ENCODE data around the gene COL28A1.

Gene COL28A1

DNA sequence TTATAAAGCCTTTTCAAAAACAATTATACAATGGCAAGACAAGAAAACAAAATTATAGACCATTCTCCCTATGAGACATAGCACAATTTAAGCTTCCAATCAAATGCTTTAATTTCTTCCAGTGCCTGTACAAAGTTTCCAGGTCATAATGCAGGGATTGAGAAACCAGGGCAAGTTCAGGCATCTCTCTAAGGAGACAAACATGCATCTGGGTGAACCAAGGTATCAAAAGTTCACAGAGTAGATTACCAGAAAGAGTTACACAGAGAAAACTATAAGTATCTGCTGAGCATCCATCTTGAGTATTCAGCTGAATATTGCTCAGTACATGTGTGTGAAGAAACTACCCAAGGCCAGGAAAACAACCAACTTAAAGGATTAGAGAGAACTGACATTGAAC lies 89.1 kb downstream of the COL28A1 start:
- Mint-ChIP-seq H3K4me1 (no peaks in the 10 kb centered on the region), H3K27me3 (no peaks in the 10 kb centered on the region)
- no peak for ATAC-seq (replicated peaks)

DNA sequence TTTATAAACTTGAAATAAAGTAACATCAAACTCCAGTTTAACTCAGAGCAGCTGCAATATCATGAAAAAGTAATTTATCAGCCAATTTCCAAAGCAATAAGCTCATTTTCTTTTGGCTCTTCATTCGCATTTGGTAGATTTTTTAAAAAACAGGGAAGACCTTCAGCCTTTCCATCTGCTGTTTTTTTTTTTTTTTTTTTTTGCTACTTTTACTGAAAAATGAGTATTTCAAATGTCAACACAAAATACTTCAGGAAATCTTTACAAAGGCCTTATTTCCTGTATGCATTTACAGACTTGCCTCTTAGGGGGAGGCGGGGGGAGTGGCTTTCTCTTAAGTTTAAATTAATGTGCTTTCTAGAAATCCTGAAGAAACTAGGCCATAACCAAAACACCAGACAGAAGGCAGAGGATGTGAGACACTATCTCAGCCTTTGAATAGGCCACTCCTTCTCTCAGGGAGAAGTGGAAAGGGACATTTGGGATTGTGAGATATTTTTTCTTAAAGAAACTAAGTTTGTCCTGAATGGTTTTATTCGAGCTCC lies 91.8 kb downstream of the COL28A1 start:
- Mint-ChIP-seq H3K4me1 (no peaks in the 10 kb centered on the region), H3K27me3 (no peaks in the 10 kb centered on the region), H3K4me3 (no peak overlapping the region), H3K36me3 (peaks cover 6 to 12% of the 10 kb centered on the region in 2 donors), H3K9me3 (peaks cover 19 to 21% of the 10 kb centered on the region in 2 donors), H3K27ac (no peak overlapping the region)
- DNase-seq (no peak), ATAC-seq (replicated peaks) (no peak)

More for the DNA sequence above, 89.1 kb downstream of the COL28A1 start:
- Mint-ChIP-seq H3K27ac (no peak overlapping the region), H3K36me3 (peaks cover 6 to 12% of the 10 kb centered on the region in 2 donors), H3K9me3 (peaks cover 22 to 29% of the 10 kb centered on the region in 2 donors), H3K4me3 (no peak overlapping the region)
- DNase-seq = no peak

DNA sequence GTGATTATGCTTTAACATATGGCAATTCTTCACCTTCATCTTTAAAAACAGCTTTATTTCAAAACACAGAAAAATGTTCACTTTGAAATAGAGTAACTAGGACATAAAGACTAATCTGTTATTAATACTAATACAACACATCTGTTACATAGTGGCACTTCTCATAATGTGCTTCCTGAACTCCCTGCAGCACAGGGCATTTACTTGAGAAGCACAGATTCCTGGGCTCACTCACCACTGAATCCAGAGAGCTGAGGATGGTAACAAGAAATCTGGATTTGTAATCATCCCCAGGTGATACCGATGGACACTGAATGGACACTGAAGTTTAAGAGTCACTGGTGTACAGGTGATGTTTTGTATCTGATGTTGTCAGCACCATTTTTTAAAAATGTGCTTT lies 96.1 kb downstream of the COL28A1 start:
- ATAC-seq (replicated peaks) (no peak), DNase-seq (no peak)
- no peaks in the 10 kb centered on the region for H3K4me1 Mint-ChIP-seq
- peaks cover 0 to under 1% of the 10 kb centered on the region in 2 donors for H3K9me3 Mint-ChIP-seq
- no peak overlapping the region for H3K4me3 Mint-ChIP-seq
- H3K27me3 Mint-ChIP-seq = no peaks in the 10 kb centered on the region
- H3K36me3 Mint-ChIP-seq = no peaks in the 10 kb centered on the region
- H3K27ac Mint-ChIP-seq = no peak overlapping the region

DNA sequence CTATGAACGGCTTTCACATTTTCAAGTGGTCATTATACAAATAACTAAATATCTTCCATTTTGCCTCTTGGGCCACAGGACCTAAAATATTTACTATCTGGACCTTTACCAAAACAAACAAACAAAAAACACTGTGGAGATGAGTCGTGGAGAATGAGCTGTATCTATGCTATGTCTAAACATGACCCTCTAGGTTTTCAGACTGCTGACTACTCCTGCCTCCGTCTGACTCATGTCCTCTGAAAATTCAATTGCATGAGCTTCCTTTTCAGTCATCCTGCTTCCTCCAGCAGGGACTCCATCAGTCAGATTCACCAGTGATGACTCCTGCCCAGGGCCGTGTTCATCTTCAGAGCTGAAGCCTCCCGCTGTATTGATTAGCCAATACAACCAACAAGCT lies 96.8 kb downstream of the COL28A1 start:
- no peak overlapping the region for H3K4me3 Mint-ChIP-seq
- H3K9me3 Mint-ChIP-seq = no peaks in the 10 kb centered on the region
- DNase-seq = no peak
- no peak overlapping the region for H3K27ac Mint-ChIP-seq
- H3K4me1 Mint-ChIP-seq = no peaks in the 10 kb centered on the region
- H3K36me3 Mint-ChIP-seq = no peaks in the 10 kb centered on the region
- no peak for ATAC-seq (replicated peaks)
- H3K27me3 Mint-ChIP-seq = no peaks in the 10 kb centered on the region

DNA sequence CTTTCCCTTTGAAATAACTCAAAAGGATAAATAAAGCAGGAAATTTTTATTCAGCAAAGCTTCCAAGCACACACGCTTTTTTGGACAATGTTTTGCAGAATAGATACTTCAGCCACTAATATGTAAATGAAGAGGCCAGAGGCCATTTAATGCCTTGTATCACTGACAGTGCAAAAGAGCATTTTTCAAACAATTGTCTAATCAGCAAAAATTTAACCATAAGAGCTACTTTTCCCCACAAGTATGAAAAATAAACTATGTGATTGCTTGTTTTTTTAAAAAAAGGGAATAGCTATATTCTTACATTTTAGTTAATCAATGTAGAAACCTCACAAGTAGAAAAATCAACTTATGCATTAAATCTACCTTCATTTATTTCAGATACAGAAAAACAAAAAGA lies 99.7 kb downstream of the COL28A1 start:
- Mint-ChIP-seq H3K9me3 (no peaks in the 10 kb centered on the region), H3K27ac (no peak overlapping the region), H3K4me3 (no peak overlapping the region), H3K4me1 (no peaks in the 10 kb centered on the region), H3K36me3 (no peaks in the 10 kb centered on the region), H3K27me3 (peaks cover 6 to 9% of the 10 kb centered on the region in 2 donors)
- ATAC-seq (replicated peaks) (no peak), DNase-seq (no peak)

DNA sequence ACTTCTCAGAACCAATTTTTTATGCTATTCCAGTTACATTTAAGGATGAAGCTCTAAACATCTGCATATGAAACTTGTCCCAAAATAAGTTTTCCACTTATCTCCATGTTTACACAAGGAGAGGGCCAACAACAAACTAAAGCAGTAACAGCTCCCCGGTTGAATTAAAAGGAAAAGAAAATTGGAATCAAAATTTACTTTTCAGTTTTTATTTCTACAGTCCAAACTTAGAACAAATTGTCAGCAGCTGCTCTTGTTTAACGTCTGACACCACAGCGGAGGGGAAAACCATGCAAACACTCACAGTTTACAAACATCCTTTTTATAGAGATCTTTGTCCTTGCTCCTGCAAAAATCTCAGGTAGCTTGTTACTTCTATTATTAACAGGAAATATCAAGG lies 101.3 kb downstream of the COL28A1 start:
- DNase-seq = no peak
- peaks cover 8 to 9% of the 10 kb centered on the region in 2 donors for H3K27me3 Mint-ChIP-seq
- no peak overlapping the region for H3K4me3 Mint-ChIP-seq
- no peaks in the 10 kb centered on the region for H3K4me1 Mint-ChIP-seq
- no peak overlapping the region for H3K27ac Mint-ChIP-seq
- no peak for ATAC-seq (replicated peaks)
- no peaks in the 10 kb centered on the region for H3K9me3 Mint-ChIP-seq
- no peaks in the 10 kb centered on the region for H3K36me3 Mint-ChIP-seq

DNA sequence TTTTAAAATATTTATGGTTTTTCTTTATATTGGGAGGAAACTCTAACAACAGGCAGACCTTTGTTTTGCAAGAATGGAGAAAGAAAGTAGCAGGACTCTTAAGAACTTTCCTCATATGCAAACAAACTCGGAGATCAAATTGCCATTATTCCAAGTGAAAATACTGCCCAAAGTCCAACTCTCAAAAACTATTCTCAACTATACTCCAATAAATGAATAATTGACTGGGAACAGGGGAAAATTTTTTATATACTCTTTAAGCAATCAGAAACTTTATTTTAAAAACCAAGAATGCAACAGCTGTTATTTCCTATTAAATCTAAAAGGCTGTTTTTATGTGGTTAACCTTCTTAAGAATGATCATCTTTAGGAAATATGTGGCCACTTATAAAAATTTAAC lies 101.9 kb downstream of the COL28A1 start:
- no peaks in the 10 kb centered on the region for H3K9me3 Mint-ChIP-seq
- H3K27ac Mint-ChIP-seq = no peak overlapping the region
- DNase-seq (no peak), ATAC-seq (replicated peaks) (no peak)
- no peaks in the 10 kb centered on the region for H3K36me3 Mint-ChIP-seq
- H3K4me3 Mint-ChIP-seq = no peak overlapping the region
- no peaks in the 10 kb centered on the region for H3K4me1 Mint-ChIP-seq
- peaks cover 8 to 9% of the 10 kb centered on the region in 2 donors for H3K27me3 Mint-ChIP-seq

DNA sequence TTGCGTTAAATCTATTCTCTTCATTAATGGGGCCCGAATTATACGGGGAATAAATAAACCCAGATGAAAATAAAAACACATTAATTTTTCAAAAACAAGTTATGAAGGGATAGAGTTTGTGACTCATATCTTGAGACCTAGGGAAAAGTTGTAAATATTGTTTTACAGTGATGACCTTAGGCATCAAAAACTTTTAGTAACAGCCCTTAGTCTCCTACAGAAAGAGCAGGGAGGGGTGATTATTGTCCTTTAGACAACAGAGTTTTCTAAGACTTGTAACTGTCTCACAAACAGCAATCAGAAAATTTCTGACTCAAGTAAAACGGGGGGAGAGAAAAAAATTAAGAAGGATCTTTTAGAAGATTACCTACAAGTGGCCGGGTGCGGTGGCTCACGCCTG lies 102.7 kb downstream of the COL28A1 start:
- DNase-seq (no peak), ATAC-seq (replicated peaks) (no peak)
- no peaks in the 10 kb centered on the region for H3K4me1 Mint-ChIP-seq
- no peak overlapping the region for H3K4me3 Mint-ChIP-seq
- H3K36me3 Mint-ChIP-seq = no peaks in the 10 kb centered on the region
- no peak overlapping the region for H3K27ac Mint-ChIP-seq
- H3K9me3 Mint-ChIP-seq = no peaks in the 10 kb centered on the region
- H3K27me3 Mint-ChIP-seq = peaks cover 8 to 9% of the 10 kb centered on the region in 2 donors

DNA sequence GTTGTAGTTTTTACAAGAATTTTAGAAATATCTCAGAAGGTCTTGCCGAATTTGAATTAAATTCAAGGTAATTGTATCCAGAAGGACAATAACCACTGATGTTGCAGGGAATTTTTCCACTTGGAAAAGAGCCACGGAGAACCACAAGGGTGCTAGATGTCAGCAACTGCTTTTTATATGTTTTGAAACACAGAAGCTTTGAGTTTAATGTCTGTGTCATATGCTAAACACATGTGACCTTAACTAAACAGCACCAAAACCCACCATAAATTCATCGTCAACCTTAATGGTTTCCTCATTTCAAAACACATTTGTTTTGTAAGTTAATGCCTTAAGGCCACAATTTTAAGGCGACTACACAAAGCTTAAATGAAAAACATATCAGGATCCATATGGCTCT lies 106.9 kb downstream of the COL28A1 start:
- H3K4me3 Mint-ChIP-seq = no peak overlapping the region
- H3K36me3 Mint-ChIP-seq = no peaks in the 10 kb centered on the region
- H3K4me1 Mint-ChIP-seq = peaks cover 0 to 2% of the 10 kb centered on the region in 2 donors
- H3K9me3 Mint-ChIP-seq = no peaks in the 10 kb centered on the region
- no peak overlapping the region for H3K27ac Mint-ChIP-seq
- peaks cover 8 to 9% of the 10 kb centered on the region in 2 donors for H3K27me3 Mint-ChIP-seq
- no peak for DNase-seq
- ATAC-seq (replicated peaks) = no peak

DNA sequence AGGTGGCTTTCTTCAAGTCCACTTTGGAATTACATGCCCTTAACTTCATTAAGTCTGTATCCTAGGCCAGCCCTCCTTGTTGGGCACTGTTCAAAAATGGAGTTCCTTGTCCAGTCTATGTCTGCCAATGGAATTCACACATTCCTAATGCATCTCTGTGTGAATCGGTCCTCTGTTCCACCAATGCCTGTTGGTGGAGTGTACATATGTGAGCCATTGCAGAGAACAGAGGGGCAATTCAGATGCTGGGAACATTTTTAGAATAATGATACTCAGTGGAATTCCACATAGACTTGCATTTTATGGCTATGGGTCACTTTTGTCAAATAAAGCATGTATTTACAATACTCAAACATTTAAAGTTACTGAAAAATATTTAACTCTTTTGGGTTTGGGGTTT lies 108.3 kb downstream of the COL28A1 start:
- DNase-seq = no peak
- H3K9me3 Mint-ChIP-seq = no peaks in the 10 kb centered on the region
- H3K4me1 Mint-ChIP-seq = peaks cover 0 to 2% of the 10 kb centered on the region in 2 donors
- no peak overlapping the region for H3K4me3 Mint-ChIP-seq
- H3K27me3 Mint-ChIP-seq = peaks cover 8 to 9% of the 10 kb centered on the region in 2 donors
- H3K27ac Mint-ChIP-seq = no peak overlapping the region
- ATAC-seq (replicated peaks) = no peak
- H3K36me3 Mint-ChIP-seq = no peaks in the 10 kb centered on the region

DNA sequence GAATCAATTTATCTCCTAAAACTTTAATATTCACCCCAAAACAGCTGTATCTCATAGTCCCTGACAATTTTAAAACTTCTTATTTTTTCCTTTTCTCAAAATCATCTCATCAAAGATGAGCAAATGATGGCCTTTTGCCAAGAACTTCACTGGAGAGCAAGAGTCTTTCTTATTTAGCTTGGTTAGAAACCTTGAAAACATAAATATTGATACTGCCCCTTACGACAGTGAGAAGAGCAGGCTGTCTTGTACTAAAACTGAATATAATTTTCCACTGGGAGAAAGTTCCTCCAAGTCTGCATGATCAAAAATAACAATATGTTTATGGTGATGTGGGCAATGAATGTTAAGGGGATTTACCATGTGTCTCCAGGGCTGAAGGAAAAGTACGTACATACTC lies 109.0 kb downstream of the COL28A1 start:
- H3K4me3 Mint-ChIP-seq = no peak overlapping the region
- no peak for DNase-seq
- no peaks in the 10 kb centered on the region for H3K36me3 Mint-ChIP-seq
- H3K27ac Mint-ChIP-seq = no peak overlapping the region
- ATAC-seq (replicated peaks) = no peak
- peaks cover 0 to 2% of the 10 kb centered on the region in 2 donors for H3K4me1 Mint-ChIP-seq
- peaks cover 7 to 8% of the 10 kb centered on the region in 2 donors for H3K27me3 Mint-ChIP-seq
- no peaks in the 10 kb centered on the region for H3K9me3 Mint-ChIP-seq

DNA sequence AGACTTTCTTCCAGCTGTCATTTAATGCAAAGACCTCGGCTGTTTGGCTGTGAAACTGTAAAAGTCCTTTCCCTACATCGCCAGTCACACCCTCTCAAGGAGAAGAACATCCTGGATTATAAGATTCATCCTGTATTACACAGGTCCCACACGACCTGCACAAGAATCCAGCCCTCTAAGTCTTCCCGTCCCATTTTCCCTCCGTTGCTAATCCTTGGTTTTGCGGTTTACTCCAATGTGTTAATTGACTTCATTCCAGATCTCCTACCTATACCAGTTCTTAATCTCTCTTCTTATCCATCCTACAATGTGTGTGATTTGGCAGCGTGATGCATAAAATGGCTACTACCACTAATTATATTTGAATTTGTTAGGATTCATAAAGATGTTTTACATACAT lies 110.4 kb downstream of the COL28A1 start:
- no peaks in the 10 kb centered on the region for H3K27me3 Mint-ChIP-seq

DNA sequence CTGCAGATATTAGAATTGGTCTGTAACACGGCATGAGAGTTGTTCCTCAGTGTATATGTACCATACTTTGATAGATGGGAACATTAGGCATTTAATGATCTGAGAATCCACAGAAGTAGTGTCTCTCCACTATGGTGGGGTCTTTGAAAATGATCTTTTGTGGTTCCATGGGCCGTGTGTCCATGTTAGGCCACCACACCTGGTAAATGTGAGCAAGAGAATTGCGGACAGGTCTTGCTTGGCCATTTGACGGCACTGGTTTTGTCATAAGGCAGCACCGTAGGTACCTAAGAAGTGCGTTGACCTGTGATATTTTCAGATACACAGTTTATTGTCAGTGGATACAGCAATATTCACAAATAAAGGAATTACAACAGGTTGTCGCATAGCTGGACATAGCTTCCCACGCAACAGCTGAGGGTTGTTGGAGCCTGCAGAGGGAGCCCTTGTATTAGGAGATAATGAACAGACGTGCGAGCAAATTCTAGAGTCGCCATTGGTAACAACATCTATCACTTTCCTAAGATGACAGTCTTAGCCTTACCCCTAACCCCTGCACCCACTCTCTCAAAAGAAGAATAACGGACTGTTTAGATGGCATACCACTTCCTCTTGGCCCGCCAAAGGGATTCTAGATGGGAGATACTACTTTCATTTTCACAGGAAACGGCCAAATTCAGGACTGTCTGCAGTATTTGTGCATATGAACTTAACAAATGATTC lies 111.4 kb downstream of the COL28A1 start:
- H3K36me3 Mint-ChIP-seq = no peaks in the 10 kb centered on the region
- peak overlapping the region; percentile 79 for H3K4me3 Mint-ChIP-seq
- H3K27ac Mint-ChIP-seq = peak overlapping the region; percentile 44
- no peaks in the 10 kb centered on the region for H3K9me3 Mint-ChIP-seq
- no peaks in the 10 kb centered on the region for H3K27me3 Mint-ChIP-seq
- peak; percentile 53 for DNase-seq
- ATAC-seq (replicated peaks) = peak; percentile 94 to 97
- peaks cover 0 to 2% of the 10 kb centered on the region in 2 donors for H3K4me1 Mint-ChIP-seq

More for the DNA sequence above, 110.4 kb downstream of the COL28A1 start:
- Mint-ChIP-seq H3K4me1 (peaks cover 0 to 2% of the 10 kb centered on the region in 2 donors), H3K36me3 (no peaks in the 10 kb centered on the region), H3K9me3 (no peaks in the 10 kb centered on the region), H3K4me3 (peak overlapping the region in 1 of 2 donors; percentile 69), H3K27ac (peak overlapping the region; percentile 43)
- DNase-seq = no peak
- ATAC-seq (replicated peaks) = no peak

DNA sequence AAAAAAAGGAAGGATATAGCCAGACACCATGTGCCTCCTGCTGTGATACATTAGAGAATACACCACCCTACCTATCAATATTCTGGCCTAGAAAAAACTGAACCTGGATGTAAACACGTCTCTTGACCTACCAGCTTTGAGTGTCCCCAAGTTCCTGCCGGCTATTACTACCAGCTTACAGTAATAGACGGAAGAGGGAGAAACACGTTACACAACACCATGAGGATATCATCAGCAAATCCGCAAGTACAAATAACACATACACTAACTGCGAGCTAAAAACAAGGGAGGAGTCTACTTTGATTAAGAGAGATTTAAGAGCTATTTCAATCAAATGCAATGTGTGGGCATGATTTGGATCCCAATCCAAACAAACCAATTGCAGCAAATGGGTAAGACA lies 113.0 kb downstream of the COL28A1 start:
- no peaks in the 10 kb centered on the region for H3K9me3 Mint-ChIP-seq
- DNase-seq = no peak
- H3K27me3 Mint-ChIP-seq = no peaks in the 10 kb centered on the region
- H3K4me1 Mint-ChIP-seq = peaks cover 4 to 5% of the 10 kb centered on the region in 2 donors
- no peak overlapping the region for H3K27ac Mint-ChIP-seq
- ATAC-seq (replicated peaks) = no peak
- H3K36me3 Mint-ChIP-seq = no peaks in the 10 kb centered on the region
- H3K4me3 Mint-ChIP-seq = no peak overlapping the region

DNA sequence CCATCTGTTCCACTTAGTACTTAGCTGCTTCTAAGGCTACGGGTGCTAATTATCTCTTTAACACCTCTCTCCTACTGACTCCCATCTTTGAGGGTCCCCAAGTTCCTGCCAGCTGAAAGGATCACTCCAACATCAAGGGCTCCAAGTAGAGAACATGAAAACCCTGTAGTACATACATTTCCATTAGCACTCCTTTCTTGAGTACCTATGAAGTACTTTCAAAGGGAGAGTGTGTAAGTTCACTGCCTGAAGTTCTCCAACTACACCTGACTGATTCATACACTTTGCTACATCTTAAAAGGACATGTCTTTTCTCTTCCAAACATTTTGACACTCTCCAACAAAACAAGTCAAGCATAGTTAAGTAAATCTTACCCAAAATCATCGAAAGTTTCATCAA lies 113.8 kb downstream of the COL28A1 start:
- peaks cover 5 to 6% of the 10 kb centered on the region in 2 donors for H3K4me1 Mint-ChIP-seq
- no peaks in the 10 kb centered on the region for H3K27me3 Mint-ChIP-seq
- no peak overlapping the region for H3K27ac Mint-ChIP-seq
- no peak for DNase-seq
- no peak for ATAC-seq (replicated peaks)
- no peaks in the 10 kb centered on the region for H3K9me3 Mint-ChIP-seq
- H3K4me3 Mint-ChIP-seq = no peak overlapping the region
- H3K36me3 Mint-ChIP-seq = no peaks in the 10 kb centered on the region

All from stimulated activated naive B cell treated with anti-CD40 and anti-IgM and Interleukin-4, amounts not matched to agents 10 μg/mL and 1 μg/mL and 100 μg/mL, for 72 hours (primary cell).